GM19238 (cell line): ENCODE data around the gene HBZ.
A peak's percentile ranks its signal among the peaks of the same experiment; 100 is the strongest.
"Not testable (repeated sequence)": the region's sequence is repeated elsewhere in the genome, so short reads cannot be mapped to it uniquely, and the experiment has no call there.

Experiments
- DNase-seq: peaks from one replicate; pipeline ENCODE4 v3.0.0; 2011; ENCODE audit warnings: low spot score; ENCODE audit not compliant: insufficient read length

HBZ gene

DNA sequence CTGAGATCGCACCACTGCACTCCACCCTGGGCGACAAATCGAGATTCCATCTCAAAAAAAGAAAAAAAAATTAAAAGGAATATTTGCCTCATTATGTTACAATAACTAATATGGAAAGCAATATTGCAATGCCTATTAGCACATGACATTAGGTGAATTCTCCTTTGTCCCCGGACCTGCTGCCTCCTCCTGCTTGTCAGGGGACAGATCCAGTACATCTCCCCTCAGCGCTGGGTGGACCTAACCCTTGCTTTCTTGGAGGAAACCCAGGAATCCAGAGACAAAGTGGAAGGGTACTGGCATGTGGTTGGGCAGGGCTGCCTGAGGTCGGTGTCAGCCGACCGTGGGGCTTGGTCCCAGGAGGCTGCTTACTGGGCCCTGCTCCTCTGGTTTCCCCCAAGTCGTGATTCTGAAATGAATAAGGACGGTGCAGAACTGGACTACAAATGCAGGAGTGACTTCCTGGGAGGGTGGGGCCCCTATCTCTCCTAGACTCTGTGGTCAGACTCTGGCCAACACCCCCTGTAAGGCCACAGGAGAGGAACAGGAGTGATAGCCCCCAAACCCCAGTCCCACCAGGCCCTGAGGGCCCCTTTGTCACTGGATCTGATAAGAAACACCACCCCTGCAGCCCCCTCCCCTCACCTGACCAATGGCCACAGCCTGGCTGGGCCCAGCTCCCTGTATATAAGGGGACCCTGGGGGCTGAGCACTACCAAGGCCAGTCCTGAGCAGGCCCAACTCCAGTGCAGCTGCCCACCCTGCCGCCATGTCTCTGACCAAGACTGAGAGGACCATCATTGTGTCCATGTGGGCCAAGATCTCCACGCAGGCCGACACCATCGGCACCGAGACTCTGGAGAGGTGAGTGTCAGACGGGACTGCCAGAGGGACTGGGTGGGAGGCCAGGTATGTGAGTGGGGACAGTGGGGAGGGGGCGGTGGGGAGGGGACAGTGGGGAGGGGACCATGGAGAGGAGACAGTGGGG lies at the start of gene HBZ:
TSS of gene HBZ (plus strand) at position 504 of the 988 bp plus-strand sequence. CDS start at position 770, 266 bp downstream.
- no peak for DNase-seq

DNA sequence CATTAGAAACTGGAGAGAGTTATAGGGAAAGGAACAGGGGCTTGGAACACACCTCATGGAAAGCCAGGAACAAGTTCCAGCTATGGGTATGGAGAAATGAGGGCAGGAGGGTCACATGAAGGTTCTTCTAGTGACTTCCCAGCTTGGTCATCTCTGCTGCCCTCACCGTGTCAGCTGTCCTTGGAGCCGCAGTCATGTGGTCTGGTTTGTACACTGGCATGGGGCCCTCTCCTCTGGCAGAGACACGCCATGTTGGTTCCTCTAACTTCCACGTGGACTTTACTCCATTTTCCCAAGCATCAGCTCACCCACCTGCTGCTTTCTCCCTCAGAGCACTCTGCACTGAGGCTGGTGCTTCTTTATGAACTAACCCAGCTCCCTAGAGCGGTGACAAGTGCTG lies 48.1 kb upstream of the HBZ start:
- DNase-seq, result no peak

DNA sequence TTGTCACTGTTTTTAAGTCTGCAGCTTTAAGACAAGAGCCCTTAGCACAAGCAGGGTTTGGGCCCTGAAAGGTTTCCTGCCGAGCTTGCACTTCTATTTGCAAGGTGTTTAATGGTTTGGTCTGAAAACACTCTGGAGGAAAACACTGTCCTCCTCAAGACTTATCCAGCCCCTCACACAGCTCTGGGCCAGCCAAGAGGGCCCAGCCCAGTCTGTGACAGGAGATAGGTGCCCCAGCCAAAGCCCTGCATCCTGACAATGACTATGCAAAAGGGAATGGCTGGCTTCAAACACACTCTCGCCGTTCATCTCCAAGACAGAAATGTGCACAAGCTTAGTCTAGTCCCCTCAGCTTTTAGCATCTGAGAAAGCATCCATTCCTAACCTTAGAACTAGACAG lies 47.5 kb upstream of the HBZ start:
- no peak for DNase-seq

DNA sequence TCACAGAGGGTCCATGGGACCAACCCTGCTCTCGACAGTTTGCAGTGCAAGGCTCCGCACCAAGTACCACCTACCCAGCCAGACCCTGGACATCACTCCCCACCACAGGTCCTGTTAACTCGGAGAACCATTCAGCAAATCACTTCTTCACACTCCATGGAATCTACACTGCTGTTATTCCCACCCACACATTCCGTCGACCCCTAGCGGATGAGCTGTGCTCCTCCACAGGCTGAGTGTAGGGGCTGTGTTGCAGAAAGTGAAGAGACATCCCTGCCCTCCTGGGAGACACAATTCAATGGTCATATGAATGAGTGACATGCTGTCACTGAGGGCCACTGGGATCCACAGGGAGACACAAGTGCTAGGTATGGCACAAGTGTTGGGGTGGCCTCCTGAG lies 46.9 kb upstream of the HBZ start:
- no peak for DNase-seq

DNA sequence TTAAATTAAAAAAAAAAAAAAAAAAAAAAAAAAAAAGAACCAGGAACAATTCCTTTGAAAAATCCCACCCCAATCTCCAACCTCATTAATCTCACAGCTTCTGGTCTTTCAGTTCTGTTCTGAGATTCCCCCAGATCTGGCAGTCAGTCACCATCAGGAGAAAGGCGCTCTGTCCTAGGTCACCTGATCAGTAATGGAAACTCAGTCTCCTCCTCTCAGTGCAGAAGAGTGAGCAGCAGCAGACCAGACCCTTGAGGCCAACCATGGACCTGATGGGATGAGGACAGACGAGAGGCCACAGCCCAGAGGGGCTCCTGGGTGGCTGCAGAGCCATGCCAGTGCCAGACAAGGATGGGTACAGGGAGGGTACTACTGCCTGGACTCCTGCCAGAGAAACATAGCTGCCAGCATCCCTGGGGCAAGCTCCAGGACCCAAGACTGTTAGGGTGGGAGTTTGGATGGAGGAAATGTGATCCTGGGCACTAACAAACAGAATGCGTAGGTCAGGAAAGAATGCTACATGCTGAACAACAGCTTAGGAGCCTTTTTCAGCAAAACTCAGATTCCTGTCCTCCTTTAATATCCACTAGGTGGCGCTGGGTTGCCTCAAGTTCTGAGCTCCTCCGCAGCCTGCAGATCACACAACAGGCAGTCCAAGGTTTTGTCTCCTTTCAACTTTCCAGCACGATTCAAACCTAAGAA lies 45.7 kb upstream of the HBZ start:
- peak; percentile 55 for DNase-seq

DNA sequence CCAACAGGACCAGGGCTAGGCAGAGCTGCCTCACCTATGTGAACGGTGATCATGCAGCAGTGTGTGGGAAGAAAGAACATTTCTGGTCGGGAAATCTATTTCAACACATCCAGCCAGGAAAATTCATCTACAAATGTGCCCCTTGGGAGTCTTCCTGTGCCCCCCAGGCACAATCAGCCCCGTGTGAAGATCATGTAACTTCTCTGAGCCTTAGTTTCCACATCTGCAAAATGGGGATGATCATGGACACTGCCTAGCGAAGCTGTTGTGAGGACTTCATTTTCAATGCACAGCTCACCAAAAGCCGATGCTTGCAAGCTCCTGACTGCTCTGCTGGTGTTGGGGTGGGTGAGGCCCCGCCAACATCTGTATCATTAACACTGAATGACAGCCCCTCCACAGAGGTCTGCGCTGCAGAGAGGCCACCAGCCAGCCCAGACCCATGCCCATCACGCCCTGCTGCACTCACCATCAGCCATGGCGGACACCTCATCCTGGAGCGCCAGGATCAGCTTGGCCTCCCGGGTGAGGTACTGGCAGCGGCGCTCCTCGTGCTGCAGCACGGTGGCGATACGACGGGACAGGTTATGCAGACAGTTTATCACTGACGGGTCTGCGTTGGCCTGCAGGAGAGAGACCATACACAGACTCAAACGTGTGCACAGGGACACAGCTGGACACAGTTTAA lies 40.1 kb upstream of the HBZ start:
- DNase-seq, result no peak

DNA sequence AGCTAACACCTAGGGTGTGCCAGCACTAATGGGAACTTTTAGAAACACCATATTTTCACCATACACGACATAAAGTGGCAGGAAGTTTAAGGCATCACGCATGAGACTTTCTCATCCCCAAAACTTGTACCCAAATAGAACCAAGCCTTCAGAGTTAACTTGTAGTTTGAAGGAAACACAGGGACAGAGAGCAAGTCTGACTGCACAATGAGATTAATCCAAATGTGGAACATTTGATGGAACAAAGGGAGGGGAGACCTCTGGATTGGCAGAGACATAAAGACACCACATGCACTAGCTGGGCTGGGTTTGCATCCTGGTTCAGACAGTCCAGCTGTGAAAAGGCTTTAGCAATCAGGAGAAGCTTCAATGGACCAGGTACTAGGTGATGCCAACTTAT lies 38.1 kb upstream of the HBZ start:
- DNase-seq, result no peak

DNA sequence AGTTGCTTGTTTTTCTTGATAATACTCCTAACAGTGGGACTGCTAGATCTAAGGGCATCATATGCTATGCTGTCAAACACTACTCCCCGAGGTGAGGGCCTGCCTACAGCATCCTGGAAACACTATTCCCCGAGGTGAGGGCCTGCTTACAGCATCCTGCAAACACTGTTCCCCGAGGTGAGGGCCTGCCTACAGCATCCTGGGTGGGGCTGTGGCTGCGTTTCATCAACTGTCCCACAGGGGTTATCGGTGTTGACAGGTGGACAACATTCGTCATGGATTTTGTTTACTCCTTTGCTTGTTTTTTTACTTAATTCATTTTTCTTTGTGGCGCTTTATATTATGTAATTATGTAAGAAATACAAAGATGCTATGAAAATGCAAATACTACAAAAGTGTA lies 36.4 kb upstream of the HBZ start:
- no peak for DNase-seq

DNA sequence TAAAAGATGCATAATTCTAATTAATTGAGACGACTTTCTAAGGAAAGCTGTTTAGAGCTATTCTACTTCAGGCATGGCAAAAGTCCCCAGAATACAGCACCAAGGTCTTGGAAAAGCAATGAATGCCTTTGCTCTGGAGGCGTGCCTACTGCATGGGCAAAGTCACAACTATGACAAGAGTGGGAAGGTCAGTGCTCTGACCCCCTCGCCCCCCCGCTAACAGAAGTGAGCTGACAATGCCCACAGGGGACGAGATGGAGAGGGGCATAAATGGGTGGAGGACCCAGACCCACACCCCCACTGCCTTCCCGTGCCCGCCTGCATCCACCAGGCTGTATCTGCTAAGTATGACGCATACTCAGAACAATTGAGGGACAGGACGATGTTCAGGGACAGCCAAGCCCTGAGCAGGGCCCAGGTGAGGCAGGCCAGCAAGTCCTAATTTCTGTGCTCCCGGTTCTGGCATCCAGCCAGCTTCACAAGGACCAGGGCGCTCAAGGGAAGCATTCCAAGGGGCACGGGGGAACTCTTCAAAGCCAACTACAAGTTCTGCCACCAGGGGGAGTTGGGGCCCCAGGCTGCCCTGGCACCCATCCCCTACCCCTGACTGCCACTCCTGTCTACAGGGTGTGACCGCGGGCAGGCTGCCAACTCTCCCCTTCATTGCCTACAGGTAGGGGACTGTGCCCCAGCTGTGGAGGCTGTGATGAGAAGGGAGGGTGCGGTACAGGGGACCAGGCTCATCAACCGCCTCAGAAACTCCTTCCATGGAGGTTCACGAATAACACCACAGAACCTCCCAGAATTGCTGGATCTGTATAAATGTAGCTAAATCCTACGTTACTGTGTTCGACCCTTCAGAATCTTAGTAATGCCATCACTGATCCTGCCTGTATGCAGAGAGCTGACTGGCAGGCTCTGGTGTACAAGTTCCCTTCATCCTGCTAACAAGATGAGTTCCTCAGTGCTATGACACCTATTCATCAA lies 34.8 kb upstream of the HBZ start:
- DNase-seq, result peak; percentile 58

DNA sequence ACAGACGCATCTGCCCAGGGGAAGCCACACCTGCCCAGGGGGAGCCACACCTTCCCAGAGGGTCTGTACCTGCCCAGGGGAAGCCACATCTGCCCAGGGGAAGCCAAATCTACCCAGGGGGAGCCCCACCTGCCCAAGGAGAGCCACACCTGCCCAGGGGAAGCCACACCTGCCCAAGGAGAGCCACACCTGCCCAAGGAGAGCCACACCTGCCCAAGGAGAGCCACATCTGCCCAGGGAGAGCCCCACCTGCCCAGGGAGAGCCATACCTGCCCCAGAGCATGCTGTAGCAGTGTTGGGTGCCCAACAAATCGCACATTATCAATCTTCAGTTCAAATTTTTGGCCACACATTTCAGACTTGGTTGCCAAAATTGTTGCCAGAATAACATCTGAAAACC lies 33.6 kb upstream of the HBZ start:
- no peak for DNase-seq

DNA sequence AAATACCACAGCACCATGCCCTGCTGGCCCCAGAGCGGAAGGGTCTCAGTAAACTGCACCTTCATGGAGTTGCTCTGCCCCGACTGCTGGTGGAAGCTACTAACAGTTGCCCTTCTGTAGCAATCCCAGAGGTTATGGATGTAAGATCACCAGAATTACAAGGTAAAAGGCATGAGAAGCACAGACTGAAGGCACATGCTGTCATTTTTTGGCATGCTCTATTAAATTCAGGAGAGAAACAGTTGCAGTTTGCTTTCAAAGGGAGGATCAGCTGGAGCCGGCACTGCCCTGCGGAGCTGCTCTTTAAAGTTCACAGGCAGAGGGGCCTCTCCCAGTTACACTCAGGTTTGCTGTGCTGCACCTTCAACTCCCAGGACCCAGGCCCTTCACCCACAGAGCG lies 33.1 kb upstream of the HBZ start:
- no peak for DNase-seq

DNA sequence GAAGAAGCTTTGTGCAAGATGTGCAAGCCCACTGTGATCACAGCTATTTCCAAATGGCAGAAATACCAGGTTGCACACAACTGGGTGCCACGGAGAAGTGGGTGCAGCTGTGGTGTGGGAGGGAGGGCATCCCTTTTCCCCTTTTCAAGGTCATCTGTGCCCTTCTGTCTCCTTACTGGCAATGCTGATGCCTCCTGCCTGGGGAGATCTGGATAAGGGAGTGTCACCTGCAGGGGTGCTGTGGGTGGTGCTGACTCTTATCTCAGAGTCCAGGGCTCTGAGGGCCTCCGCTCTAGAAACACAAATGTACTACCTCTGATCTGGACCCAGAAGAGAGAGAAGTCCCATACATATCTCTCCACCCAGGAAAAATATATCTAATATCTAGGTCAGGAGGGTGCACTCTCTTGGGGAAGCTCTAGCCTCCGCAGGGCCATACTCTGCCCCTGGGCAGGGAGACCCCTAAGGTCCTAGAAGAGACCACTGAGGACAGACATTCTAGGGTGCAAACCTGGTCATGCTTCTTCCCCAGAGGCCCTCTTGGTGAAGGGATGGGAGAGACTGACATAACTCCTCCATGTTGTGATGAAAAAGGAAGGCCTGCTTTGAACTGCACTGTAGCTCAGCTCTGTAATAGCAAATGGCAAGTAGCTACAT lies 32.5 kb upstream of the HBZ start:
- no peak for DNase-seq

DNA sequence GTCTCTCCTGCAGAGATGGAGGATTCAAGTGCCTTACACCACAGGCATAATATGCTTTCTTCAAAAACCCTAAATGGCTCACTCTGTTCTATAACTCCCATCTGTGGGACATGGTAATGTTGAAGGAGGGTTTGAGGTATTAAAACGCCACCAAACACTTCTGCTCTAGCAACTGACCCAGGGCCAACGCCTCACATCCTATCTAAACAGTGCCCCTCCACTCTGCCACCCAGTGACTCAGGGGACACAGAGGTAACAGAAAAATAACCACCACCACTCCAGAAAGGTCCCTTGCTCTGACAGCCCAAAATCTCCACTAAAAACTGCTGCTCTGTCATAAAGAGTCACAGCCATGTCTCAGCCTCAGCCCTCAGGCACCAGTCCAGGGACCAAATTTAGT lies 31.7 kb upstream of the HBZ start:
- DNase-seq, result no peak

DNA sequence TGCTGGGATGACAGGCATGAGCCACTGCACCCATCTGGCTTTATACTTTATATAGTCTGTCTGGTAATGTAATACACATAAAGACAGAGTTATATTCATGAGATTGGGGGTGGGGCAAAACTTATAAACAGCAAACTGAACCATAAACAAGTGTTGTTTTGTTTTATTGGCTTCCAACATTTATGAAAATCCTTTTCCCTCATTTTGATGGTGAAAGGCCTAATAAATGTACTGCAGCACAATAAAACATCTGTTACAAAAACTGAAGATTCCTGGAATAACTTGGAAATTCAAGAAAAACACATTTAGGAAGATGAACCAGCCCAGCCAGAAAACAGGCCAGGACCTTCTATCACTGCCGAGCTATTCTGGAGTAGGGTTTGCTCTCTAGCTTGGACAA lies 30.1 kb upstream of the HBZ start:
- no peak for DNase-seq

DNA sequence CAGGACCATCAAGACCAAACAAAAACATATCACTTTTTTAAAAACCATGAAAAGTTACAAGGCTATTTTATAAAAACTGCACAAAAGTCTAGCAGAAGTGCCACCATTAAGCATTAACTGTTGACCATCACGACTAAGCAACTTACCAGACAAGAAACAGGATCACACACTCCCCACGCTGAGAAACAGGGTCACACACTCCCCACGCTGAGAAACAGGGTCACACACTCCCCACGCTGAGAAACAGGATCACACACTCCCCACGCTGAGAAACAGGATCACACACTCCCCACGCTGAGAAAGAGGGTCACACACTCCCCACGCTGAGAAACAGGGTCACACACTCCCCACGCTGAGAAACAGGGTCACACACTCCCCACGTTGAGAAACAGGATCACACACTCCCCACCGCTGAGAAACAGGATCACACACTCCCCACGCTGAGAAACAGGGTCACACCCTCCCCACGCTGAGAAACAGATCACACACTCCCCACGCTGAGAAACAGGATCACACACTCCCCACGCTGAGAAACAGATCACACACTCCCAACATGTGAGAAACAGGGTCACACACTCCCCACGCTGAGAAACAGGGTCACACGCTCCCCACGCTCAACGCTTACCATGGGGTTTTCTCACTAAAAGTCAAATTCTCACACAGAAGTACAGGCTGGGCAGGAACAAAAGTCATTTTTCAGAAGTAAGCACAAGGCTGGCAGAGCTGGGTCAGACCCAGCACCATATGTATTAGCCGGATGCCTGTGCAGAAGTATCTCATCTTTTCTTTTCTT lies 28.7 kb upstream of the HBZ start:
- DNase-seq, result not testable (repeated sequence)

DNA sequence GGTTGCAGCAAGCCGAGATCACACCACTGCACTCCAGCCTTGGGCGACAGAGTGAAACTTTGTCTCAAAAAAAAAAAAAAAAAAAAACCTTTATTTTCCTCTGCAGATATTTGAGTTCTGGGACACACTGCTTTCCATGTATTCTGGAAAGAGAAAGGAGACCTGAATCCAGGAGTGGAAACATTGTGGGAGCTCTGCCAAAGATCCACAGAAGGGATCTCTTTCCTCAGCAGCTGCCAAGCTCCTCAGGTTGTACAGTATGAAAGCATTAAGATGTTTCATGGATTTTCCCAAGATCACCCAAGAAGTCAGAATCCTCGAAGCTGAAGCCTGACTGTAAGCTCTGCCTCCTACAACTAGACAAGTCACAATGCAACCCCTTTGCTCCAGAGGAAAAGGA lies 27.4 kb upstream of the HBZ start:
- no peak for DNase-seq

DNA sequence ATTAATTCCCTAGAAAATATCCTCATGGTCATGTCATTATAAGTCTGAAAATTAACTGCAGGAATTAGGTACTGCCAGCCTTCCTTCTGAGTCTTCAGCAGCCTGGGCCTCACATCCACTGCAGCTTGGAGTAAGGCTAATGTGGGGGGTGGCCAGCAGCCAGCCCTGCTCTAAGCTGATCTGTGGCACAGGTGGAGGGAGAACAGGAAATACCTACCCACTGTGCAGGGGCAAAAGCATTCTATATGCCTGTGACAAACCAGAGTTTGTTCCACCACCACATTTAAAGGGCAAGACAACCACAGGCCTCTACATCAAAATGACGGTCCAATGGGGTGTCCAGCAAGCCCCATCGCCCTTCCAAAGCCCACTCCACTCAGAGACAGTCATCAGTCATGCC lies 23.4 kb upstream of the HBZ start:
- DNase-seq, result no peak

DNA sequence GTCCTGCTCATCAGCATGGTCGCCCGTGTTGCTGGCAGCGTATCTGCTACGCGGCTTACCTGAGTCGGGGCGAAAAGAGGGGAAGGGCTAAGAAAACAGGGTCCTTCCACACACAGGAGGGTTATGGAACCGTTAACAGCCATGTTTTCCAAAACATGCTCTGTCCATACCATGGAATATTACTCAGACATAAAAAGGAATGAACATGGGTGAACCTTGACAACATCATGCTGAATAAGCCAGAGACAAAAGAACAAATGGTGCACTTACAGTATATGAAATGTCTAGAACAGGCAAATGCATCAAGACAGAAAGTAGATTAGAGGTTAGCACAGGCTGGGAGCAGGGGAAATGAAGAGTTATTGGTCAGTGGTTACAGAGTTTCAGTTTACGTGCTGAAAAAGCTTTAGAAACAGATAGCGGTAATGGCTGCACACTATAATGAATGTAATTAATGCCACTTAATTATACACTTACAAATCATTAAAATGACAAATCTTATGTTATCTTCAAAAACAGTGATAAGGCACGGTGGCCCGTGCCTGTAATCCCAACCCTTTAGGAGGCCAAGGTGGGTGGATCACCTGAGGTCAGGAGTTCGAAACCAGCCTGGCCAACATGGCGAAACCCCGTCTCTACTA lies 21.8 kb upstream of the HBZ start:
- DNase-seq, result no peak

DNA sequence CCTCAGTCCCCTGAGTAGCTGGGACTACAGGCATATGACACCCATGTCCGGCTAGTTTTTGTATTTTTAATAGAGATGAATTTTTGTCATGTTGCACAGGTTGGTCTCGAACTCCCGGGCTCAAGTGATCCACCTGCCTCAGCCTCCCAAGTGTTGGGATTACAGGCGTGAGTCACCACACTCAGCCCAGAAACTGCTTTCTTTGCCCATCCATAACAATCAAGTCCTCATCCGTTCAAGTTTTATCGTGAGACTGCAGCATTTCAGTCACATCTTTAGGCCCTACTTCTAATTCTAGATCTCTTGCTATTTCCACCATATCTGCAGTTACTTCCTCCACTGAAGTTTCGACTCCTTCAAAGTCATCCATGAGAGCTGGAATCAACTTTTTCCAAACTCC lies 20.3 kb upstream of the HBZ start:
- DNase-seq, result no peak
